Esophagus muscularis mucosa (tissue), 4 donors: ENCODE data around the gene GRIFIN. TPM values are rescaled to one million over a fixed set of nuclear protein-coding genes. Genes with fewer than 3 reads are reported as not detected.

Experiments
- DNase-seq: peaks from one replicate; pipeline ENCODE4 v3.0.0-alpha.2; 2017; ENCODE audit errors: extremely low spot score
- H3K27ac ChIP-seq, 4 donors: fragments of 200-600 bp; sonication (generic); replicated peaks in 1 of 4; 1 replicate in 3 of 4; 2 replicates in 1 of 4; pipeline ENCODE4 v1.5.1; 2016 to 2019; ENCODE audit warnings: mild to moderate bottlenecking in 1 of 4
- H3K27me3 ChIP-seq, 4 donors: fragments of 200-600 bp; sonication (generic); one replicate each; pipeline versions ENCODE4 v1.5.1 to v1.6.0; 2016 to 2019
- H3K36me3 ChIP-seq, 4 donors: fragments of 200-600 bp; sonication (generic); one replicate each; pipeline ENCODE4 v1.5.1; 2016 to 2019
- H3K4me1 ChIP-seq, 4 donors: fragments of 200-600 bp; sonication (generic); one replicate each; pipeline ENCODE4 v1.5.1; 2016 to 2019
- H3K4me3 ChIP-seq, 4 donors: fragments of 200-600 bp; sonication (generic); 1 replicate in 2 of 4; 2 replicates in 2 of 4; pipeline ENCODE4 v1.5.1; 2016 to 2019; ENCODE audit warnings: mild to moderate bottlenecking in 4 of 4, moderate library complexity in 1 of 4
- H3K9me3 ChIP-seq, 4 donors: fragments of 200-600 bp; sonication (generic); 1 replicate in 3 of 4; 2 replicates in 1 of 4; pipeline ENCODE4 v1.5.1; 2016 to 2019
- CTCF ChIP-seq, 3 experiments: fragments of 200-600 bp in 2 of 3; fragments of 450-650 bp in 1 of 3; sonication (generic) in 2 of 3; IDR thresholded peaks; one replicate each; pipeline ENCODE4 v1.5.1; 2017 to 2019; ENCODE audit warnings: antibody characterized with exemption in 3 of 3, mild to moderate bottlenecking in 2 of 3, moderate library complexity in 1 of 3
- EP300 ChIP-seq: sonication (generic); formaldehyde crosslinking; IDR thresholded peaks from one replicate; pipeline ENCODE4 v1.6.1; 2017; ENCODE audit warnings: antibody characterized with exemption
- POLR2A ChIP-seq: fragments of 450-650 bp; IDR thresholded peaks from one replicate; pipeline ENCODE4 v1.6.1; 2017; ENCODE audit warnings: antibody characterized with exemption, moderate library complexity, mild to moderate bottlenecking, low read depth
- POLR2AphosphoS5 ChIP-seq, 2 donors: sonication (generic); formaldehyde crosslinking; IDR thresholded peaks; one replicate each; pipeline ENCODE4 v1.6.1; 2017; ENCODE audit warnings: antibody characterized with exemption in 2 of 2
- WGBS: methylation state at CpG from one replicate; pipeline ENCODE4 v1.1.5; 2018; 5-methylcytosine and 5-hydroxymethylcytosine counted together
- intact Hi-C: fragments of 100-400 bp; cut with DNase I; formaldehyde crosslinking; loops from one replicate; pipeline ENCODE4 v1.15.1; 2023
- total RNA-seq, 4 donors: library from RNA; depleted of rRNA; stranded (reverse); fragments of >200 nt; gene quantifications; one replicate each; pipeline versions ENCODE4 v1.1.0 to v1.2.1, GENCODE V29; 2016

The GRIFIN gene
- total RNA-seq, 4 donors from 2014 or later = not detected

- TF ChIP-seq POLR2AphosphoS5 (IDR thresholded peaks at IDR 0.05) = no peak
- TF ChIP-seq EP300 = no peak
- TF ChIP-seq CTCF (IDR thresholded peaks at IDR 0.05) = no peak
- no peak for TF ChIP-seq POLR2A
- intact Hi-C loops = no loop called here
- DNase-seq = no peak
- H3K27ac ChIP-seq = peak overlapping the region; percentile 9 to 53 (median 48)
- peaks cover 45 to 56% (median 55%) of the 10 kb centered on the region in 4 donors for H3K4me1 ChIP-seq
- H3K9me3 ChIP-seq = no peaks in the 10 kb centered on the region
- no peaks in the 10 kb centered on the region for H3K27me3 ChIP-seq
- 44% methylated on average over 15 of the region's 27 CpGs for WGBS
- peak overlapping the region in 2 of 4 donors; percentile 7 to 14 for H3K4me3 ChIP-seq
- no peaks in the 10 kb centered on the region for H3K36me3 ChIP-seq
Measured at GRCh38 chr7:2510909-2511768, 34.9 kb upstream of the GRIFIN start.

- peaks cover 45 to 56% (median 55%) of the 10 kb centered on the region in 4 donors for H3K4me1 ChIP-seq
Measured at GRCh38 chr7:2510130-2510776, 34.1 kb upstream of the GRIFIN start.

GRCh38 chr7:2509298-2509906 lies 33.2 kb upstream of the GRIFIN start:
- TF ChIP-seq POLR2A (no peak), POLR2AphosphoS5 (IDR thresholded peaks at IDR 0.05) (no peak), CTCF (IDR thresholded peaks at IDR 0.05) (no peak), EP300 (no peak)
- Histone ChIP-seq H3K27me3 (no peaks in the 10 kb centered on the region), H3K4me3 (no peak overlapping the region), H3K36me3 (no peaks in the 10 kb centered on the region), H3K27ac (no peak overlapping the region), H3K4me1 (peaks cover 45 to 56% (median 55%) of the 10 kb centered on the region in 4 donors), H3K9me3 (no peaks in the 10 kb centered on the region)
- intact Hi-C loops = no loop called here
- no peak for DNase-seq
- WGBS = 81% methylated on average over 6 of the region's 23 CpGs

More at GRCh38 chr7:2510130-2510776, 34.1 kb upstream of the GRIFIN start:
- 85% methylated on average over 8 of the region's 13 CpGs for WGBS
- peak overlapping the region in 1 of 4 donors; percentile 53 for H3K27ac ChIP-seq
- H3K9me3 ChIP-seq = no peaks in the 10 kb centered on the region
- no peak for DNase-seq
- H3K36me3 ChIP-seq = no peaks in the 10 kb centered on the region
- TF ChIP-seq EP300 = no peak
- no peak for TF ChIP-seq POLR2AphosphoS5 (IDR thresholded peaks at IDR 0.05)
- TF ChIP-seq CTCF (IDR thresholded peaks at IDR 0.05) = no peak
- no peak for TF ChIP-seq POLR2A
- intact Hi-C loops = no loop called here
- no peak overlapping the region for H3K4me3 ChIP-seq
- no peaks in the 10 kb centered on the region for H3K27me3 ChIP-seq

- Histone ChIP-seq H3K4me1 (peaks cover 45 to 57% (median 55%) of the 10 kb centered on the region in 4 donors), H3K4me3 (no peak overlapping the region), H3K9me3 (no peaks in the 10 kb centered on the region), H3K27ac (peak overlapping the region in 2 of 4 donors; percentile 34 to 53), H3K27me3 (peaks cover 0 to 2% (median 0%) of the 10 kb centered on the region in 4 donors), H3K36me3 (no peaks in the 10 kb centered on the region)
- DNase-seq = no peak
- intact Hi-C loops = no loop called here
- 68% methylated on average over 40 of the region's 43 CpGs for WGBS
- TF ChIP-seq CTCF (IDR thresholded peaks at IDR 0.05) (no peak), POLR2AphosphoS5 (IDR thresholded peaks at IDR 0.05) (peak in 1 of 2 donors; percentile 56), EP300 (no peak)
Measured at GRCh38 chr7:2508327-2509215, 32.4 kb upstream of the GRIFIN start.
